ENCODE results near the gene BICC1. TPM values are rescaled to one million over a fixed set of nuclear protein-coding genes. Genes with fewer than 3 reads are reported as not detected.

The BICC1 gene
- total RNA-seq, 1 experiment from 2014 or later: 11.8 TPM

DNA sequence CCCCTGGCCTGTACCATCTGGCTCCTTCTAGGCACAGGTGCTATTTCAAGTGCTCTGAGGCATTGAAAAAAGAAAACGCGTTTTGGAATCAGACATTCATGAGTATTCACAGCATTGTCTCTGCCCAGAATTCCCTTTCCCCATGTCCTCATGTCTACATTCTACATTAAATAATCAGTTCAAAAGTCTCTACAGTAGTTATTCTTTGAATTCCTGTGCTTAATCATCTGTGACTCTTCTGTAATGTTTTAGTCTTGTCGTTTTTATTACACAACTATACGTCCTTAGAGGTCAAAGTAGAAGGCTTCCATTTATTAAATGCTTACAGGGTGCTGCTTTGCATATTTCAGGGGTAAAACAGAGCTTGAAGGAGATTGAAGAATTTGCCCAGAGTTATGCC, 95.7 kb downstream of the BICC1 start:
- DNase-seq (ENCODE audit: low spot score): no peak

DNA sequence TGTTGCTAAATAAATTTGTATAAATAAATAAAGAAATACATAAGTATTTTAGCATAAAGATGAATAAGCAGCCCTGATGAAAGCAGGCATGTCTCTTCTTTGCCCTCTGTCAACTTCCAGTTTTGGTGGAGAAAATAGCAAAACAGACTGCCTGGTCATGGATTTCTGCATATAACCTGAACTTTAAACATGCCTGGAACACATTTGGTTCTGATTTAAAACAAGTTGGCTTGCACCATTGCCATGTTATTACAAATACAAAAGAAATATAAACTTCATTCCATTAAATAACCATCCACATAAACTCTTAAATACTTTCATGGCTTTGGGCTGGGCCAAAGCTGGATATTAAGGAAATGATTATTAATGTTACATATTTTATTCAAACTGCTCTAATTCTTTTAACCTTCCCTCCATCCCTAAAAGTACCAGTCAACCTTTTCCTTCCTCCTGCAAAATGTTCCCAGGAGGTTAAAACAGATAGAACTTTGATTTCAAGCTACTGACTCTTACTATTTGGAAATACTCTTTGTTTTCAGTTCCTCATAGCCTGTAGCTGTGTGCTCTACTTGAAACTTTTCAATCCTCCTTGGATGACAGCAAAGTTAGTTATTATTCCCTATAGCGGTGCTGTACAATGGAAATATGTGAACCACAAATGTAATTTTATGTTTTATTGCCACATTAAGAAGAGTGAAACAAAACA, 96.3 kb downstream of the BICC1 start:
- no peak for DNase-seq (ENCODE audit: low spot score)

DNA sequence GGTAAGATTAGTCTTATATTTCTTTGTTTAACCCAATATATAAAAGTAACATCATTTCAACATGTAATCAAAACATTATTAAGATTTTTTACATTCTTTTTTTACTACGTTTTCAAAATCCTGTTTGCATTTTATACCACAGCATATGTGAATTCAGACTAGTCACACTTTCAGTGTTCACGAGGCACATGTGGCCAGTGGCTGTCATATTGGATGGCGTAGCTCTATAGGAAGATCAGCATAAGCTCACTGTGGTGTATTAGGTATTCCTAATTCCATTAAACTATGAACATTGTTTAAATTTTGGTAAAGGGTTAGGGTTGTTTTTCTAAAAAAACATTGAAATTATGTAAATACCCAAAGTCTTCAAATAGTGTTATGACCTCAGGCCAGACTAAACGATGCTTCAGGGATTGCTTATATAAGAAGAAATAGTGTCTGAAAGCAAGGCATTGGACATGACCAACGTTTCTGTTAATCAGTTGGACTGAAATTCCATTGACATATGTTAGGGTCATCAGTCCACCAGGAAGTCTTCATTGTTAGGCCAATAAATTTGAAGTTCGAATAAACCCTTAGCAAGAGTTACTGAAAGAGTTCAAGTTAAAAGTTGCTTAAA, 97.0 kb downstream of the BICC1 start:
- no peak for DNase-seq (ENCODE audit: low spot score)

DNA sequence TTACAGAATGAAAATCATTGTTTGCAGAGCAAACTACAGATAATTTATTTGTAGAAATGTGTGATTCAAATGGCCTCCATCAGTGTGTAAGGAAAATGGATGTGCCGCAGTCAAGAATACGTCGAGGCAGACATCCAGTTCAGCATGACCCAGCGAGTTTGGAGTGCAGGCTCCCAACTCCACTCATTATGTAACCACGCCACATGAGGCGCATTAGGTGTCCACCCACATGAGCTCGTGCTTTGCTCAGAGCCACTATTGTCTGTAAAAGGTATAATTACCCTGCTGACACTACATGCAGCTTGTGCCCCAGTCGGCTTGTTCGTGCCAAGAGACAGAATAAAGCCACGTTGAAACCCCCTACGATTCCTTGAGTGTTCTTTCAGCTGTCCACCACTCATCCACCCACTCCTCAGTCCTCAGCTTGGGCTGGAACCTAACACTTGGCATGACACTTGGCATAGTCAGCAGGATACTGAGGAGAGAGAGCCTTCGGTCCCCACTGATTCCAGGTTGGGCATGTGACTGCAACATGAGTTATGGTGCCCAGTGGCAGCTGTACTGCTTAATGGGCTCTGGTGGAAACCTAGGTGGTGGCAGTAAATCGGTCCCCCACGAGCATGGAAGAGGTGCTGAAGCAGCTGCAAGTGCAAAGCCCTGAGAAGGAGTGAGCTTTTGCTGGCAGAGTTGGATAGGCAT, 102.7 kb downstream of the BICC1 start:
- DNase-seq (ENCODE audit: low spot score): no peak

DNA sequence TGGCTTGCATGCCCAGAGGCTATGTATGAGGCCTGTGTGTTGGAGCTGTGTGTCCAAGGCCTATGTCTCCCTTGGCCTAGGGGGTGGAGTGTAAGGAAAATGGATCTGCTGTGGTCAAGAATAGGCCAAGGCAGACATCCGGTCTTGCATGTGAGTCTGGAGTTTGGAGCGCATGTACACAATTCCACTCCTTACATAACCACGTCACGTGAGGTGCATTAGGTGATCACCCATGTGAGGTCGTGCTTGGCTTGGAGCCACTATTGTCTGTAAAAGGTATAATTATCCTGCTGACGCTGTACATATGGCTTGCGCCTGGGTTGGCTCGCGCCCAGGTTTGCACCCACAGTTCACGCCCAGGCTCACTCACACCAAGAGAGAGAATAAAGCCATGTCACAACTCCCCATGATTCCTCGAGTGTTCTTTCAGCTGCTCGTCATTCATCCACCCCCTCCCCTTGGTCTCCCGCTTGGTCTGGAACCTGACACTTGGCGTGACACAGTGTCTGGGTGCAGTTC, 105.5 kb downstream of the BICC1 start:
- no peak for DNase-seq (ENCODE audit: low spot score)

DNA sequence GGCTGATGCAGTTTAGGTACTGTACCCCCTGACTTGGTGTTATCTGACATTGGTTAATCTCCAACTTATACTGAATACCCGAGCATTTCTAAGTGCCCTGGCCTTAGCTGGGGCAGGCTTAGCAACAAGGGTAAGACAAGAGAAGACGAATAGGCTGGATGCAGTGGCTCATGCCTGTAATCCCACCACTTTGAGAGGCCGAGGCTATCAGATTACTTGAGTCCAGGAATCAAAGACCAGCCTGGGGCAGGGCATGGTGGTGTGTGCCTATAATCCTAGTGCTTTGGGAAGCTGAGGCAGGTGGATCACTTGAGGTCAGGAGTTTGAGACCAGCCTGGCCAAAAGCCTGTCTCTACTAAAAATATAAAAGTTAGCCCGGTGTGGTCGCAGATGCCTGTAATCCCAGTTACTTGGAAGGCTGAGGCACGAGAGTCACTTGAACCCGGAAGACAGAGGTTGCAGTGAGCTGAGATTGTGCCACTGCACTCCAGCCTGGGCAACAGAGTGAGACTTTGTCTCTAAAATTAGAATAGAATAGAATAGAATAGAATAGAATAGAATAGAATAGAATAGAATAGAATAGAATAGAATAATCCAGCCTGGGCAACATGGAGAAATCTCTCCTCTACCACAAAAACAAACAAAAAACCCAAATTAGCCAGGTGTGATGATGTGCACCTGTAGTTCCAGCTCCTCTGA, 108.9 kb downstream of the BICC1 start:
- DNase-seq (ENCODE audit: low spot score): no peak

DNA sequence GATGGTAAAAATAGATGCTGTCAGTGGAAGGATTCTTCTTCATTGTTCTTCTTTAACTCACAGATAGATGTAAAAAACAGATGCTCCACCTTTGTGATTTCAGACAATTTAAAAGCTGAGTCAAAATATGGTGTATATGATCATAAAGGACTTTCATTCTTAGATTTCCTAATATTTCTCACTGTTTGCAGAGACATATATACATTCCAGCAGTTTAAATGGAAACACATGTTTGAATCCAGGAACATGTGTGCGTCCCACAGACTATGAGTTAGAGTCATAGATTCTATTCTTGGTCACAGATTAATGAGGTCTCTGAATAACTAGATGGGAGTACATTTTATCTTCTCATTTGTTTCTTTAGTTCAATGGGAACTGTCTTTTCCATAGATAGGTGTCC, 109.6 kb downstream of the BICC1 start:
- DNase-seq (ENCODE audit: low spot score): no peak

DNA sequence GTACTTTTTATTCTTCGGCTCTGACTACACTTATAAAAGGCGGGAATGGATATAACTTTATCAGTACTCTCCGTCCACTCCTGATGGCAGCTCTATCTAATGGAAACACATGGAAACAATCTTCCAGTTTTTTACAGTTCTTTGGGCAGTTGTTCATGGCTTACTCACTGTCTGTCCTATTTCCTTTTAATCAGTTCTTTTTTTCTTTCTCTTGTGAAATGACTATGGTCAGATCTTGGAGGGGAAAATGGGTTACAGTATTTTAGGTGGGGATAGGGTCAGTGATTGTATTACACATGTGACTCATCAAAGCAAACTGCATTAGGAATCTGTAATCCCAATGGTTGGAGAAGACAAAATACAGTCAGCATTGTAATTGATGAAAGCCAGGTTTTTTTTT, 112.4 kb downstream of the BICC1 start:
- DNase-seq (ENCODE audit: low spot score): peak; percentile 22

DNA sequence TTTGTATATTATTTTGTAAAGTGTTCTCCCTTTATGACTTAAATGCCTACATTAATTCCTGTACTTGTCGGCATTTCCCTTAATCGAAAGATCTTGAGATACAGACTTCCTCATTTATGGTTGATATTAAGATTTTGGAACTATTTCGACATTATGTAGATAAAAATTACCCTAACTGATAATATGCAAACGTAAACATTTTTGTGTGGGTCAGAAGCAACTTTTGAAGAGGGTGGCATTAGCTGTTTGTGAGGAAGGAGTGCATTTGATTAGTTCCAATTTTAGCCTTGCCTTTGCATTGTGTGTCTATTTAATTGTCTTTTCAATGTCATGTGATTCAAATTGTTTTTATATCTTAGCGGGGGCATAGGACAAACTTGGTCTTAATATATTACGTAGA, 114.7 kb downstream of the BICC1 start:
- no peak for DNase-seq (ENCODE audit: low spot score)

DNA sequence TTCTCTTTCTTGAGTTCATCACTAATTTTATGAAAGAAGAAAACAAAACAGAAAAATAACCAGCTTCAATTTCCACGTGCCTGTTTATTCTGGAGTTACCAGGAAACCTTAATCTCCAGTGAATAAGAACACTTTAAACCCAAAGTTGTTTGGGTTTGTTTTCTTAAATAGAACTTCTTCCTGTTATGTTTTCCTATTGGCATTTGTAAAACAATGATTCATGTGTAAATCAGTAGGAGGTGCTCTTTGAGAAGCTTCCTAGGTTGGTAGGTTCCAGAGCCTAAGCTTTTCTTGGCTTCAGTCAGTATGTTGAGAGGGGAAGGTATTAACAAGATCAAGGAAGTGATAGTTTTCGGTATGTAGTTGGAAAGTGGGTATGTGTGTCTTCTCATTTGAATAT, 119.0 kb downstream of the BICC1 start:
- no peak for DNase-seq (ENCODE audit: low spot score)

DNA sequence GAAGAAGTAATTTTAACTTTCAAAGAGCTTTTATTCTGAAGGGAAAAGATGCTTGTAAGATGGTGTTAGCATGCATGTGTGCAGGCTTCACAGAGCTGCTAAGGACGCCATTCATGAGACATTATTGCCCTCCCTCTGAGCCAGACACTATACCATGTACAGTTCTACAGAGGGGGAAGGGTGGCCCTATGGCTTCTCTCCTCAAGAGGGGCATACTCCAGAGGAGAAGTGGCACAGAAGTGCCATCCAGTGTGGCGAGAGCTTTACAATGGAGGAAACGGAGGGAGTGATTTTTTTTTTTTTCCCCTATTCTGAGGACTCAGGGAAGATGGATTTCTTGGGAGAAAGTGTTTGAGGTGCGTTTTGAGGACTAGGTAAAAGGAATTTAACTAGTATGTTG, 119.5 kb downstream of the BICC1 start:
- DNase-seq (ENCODE audit: low spot score): no peak

DNA sequence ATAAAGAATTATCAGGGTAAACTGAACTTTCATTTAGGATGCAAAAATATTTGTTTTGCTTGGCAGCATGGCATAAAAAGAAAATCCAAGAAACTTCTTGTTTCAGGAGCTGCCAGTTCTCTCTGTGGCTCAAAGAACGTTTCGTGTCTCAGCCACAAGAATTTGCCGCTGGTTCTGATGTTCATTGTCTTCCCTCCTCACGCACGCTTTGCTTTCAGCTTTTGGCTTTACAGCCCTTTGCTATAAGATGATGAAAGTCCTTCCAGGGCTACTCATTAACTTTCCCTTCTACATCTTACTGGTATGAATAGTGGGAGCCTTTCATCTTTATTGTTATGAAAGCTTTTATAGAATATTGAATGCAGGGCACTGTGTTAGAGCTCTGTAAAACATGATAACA, 124.7 kb downstream of the BICC1 start:
- DNase-seq (ENCODE audit: low spot score): peak; percentile 62

DNA sequence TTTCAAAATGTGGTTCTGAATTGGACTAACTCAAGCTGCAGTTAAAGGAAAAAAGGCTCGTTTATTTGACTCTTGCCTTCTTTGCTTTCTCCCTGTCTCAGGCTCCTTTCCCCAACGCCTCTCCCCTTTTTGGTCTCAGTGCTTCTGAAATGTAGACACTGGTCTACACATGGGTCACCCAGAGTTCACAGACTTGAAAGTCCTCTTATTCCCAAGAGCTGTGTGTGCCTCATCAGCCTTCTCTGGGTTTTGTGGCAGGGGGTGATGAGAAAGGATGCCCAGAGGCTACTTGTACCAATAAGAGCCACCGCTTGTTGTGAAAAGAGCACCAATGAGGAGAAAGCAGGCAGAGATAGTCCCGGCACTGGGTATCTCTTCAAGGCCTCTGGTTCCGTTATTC, 125.7 kb downstream of the BICC1 start:
- DNase-seq (ENCODE audit: low spot score): peak; percentile 36

DNA sequence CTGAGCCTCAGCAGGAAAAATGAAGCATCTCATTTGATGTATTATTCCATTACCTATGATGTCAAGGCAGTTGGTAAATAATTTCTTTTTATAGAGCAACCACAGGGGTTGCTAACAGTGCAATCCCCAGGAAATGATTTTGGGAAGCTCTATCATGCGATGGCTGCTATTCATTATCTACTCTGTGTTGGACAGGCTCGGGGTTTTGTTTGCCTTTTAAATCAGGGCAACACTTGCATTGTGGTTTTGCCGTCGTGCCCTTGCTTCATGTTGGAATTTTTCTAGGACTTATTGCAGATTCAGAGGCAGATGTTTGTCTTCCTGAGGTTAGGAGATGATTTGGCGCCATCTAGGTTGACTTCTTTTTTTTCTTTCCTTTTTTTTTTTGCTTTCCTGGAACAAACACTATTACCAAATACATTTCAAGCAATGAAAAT, 128.4 kb downstream of the BICC1 start:
- DNase-seq (ENCODE audit: low spot score): peak; percentile 94

DNA sequence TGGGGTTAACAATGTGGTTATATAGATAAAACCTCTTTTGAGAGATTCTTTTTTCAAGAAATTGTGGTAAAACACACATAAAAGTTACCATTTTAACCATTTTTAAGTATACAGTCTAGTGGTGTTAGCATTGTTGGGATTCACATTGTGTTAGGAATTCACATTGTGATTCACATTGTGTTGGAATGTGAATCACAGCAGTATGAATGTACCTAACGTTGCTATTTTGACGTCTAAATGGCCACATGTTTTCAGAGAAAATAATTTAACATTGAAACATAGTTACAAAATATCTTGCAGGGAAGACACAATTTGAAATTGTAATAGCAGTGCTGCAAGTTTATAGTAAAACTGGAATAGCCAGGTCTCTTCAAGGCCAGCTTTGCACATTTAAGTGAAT, 129.0 kb downstream of the BICC1 start:
- peak; percentile 19 for DNase-seq (ENCODE audit: low spot score)

DNA sequence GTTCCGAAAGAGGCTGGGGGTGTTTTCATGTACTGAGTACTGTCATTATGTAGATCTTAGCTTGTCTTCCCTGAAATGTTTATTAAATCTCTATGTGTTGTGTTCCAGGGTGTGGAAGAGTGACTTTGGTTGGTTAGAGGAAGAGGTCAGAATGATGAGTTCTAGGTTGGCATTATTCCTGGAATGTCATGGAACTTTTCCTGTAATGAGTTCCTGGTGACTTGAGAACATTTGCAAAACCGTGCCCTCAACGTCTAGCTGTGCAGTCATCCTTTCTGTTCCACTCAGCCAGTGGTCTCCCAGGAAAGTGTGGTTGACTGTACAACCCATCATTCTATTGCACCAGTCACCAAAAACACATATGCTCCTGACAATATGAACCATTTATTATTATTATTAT, 129.6 kb downstream of the BICC1 start:
- DNase-seq (ENCODE audit: low spot score): peak; percentile 23

DNA sequence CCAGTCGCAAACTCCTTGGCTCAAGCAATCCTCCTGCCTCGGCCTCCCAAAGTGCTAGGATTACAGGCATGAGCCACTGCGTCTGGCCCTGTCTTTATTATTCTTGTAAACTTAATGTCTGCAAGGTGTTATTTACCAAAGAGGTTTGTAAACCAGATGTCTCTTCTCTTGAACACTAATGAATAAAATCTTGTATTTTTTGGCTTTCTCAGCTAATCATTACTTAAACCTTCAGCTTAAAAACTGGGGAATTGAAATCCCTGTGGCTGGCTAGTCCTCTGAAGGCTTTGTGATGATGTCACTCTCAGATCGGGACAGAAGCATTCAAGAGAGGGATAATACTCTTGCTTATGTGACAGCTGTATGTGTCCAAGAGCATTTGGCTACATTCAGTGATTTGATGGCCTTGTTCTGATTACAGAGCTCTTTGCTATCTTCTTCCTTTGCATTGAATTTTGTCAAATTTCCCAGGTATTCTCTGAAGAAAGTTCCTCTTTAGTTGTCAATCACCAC, 130.3 kb downstream of the BICC1 start:
- no peak for DNase-seq (ENCODE audit: low spot score)

DNA sequence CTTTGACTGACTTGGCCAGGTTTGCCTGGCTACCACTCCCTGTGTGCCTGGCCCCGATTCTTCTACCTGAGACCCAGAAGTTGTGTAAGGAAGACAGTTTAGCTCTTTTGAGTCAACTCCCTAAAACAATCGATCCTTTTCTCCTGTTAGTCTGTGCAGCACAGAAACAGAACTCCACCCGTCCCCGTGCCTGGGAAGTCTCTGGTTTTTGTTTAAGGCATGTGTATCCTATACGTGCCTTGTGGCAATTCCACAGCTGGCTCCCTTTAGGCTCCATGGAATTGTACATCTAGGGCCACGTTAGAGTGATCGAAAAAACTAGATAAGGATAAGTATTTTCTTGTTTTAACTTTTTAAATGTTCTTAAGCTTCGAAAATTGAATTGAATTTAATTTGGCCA, 131.6 kb downstream of the BICC1 start:
- DNase-seq (ENCODE audit: low spot score): no peak

DNA sequence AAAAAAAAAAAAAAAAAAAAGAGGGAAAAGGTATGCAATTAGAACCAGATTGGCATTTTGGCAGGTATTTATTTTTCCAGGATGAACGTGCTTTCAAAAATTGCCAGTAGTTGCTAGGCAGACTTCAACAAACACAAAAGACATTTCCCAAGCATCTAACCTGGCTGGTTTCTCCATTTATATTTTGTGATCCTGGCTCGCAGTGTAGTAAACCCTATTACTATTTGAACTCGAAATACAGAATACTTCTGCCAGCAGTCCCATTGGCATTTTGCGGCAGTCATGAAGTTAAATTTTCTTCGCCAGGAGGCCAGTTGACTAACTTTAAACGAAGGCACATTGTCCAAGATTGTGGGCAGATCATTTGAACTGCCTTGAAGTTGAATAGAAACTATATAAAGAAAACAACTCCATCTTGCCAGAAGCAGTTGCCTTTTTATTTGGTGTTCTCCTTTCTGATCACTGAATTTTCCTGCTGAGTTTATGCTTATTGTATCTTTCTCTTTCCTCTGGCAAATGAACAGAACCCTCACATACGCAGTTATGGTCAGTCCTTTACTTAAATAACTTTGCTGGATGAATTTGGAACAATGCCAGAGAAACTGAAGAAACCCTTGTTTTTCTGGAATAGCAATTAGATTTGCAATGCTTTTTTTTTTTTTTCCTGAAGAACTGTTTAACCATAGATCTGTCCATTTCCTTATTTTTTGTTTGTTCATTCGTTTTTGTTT, 132.9 kb downstream of the BICC1 start:
- DNase-seq (ENCODE audit: low spot score): no peak

DNA sequence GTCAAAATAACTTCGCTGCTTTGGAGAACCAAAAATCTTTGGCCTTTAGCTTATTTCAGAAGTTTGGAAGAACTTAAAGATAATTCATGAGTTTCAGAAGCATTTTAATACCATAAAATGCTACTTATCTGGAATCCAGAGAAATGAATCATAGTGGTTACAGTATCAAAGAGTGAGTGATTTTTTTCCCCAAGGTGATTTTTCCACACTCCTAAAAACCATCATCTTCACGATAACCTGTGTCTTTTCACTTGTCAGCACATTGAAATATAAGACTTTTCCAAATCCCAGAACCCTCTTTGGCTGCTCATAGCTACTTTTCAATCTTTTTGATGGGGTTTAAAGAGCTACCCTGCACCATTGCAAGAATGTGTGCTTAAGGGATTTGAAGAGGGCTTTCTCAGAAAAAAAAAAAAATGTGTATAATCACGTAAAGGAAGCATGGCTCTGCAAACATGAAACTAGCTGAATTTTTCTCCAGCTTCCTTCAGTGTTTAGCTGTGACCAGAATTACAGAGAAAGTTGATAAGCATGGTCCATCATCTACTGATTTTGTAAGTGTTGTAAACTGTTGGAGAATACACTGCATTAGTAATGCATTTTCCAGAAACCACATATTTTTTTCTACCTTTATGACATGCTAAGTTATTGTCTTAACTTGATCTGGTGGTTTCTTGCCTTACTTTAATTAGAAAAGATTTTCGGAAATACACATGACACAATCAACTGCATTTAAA, 134.9 kb downstream of the BICC1 start:
- DNase-seq (ENCODE audit: low spot score): peak; percentile 57

DNA sequence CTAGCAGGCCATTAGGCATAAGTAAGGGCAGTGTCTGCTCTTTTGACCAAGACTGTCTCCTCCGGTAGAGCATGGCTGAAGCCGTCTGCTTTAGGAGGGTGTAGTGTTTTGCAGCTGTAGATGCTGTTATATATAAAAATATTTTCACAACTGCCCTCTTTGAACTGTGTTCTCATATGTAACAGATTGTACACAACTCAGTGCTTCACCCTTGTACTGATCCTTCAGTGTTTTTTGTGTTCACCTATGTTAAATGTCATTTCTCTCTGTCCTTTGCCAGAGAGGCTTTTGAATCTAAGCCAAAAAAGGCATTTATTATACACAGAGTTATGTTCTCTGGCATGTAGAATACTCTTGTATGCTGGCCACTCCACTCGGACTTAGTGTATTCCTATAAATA, 135.5 kb downstream of the BICC1 start:
- DNase-seq (ENCODE audit: low spot score): no peak
